Ammon's horn (tissue), 1 donor: ENCODE measurements around the gene LRRC4B.
"Not testable (repeated sequence)": the region's sequence is repeated elsewhere in the genome, so short reads cannot be mapped to it uniquely, and the experiment has no call there.

Source experiments
- DNase-seq: peaks from one replicate; pipeline ENCODE4 v3.0.0-alpha.2; 2016; ENCODE audit warnings: low spot score

LRRC4B gene

DNA sequence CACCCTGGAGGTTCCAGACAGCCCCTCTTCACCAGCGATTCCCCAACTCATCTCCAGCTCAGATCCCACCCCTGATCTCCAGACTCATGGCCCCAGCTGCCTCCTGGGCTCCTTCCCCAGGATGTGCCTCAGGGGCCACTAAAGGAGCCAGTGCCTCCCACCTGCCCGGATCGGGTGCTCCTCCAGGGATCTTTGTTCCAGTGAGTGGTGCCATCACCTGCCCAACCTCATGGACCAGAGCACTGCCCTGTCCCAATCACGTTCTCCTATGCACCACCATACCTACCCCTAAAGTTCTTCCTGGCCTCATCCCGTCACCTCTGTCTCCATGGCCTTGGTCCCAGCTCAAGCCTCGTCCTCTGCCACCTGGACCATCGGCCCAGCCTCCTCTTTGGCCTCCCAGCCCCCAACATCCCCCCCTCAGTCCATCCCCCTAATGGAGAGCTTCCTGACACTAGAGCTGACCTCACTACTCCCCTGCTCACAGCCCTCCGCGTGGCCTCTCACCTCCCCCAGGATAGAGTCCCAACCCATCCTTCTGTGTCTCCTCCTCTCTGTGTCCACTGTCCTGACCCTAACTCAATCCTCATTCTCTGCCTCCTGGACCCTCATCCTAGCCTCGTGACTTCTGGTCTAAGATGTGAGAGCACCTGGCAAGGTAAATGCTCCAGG lies 82.8 kb downstream of the LRRC4B start:
- DNase-seq = no peak

DNA sequence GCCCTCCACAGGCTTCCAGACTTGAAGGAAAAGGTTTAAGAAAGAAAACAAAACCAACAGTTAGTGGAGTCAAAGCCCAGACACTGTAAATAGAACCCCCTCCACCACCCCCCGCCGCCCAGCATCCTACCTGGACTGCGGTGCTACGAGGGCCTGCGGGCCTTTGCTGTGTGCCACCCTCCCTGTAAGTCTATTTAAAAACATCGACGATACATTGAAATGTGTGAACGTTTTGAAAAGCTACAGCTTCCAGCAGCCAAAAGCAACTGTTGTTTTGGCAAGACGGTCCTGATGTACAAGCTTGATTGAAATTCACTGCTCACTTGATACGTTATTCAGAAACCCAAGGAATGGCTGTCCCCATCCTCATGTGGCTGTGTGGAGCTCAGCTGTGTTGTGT lies 85.3 kb downstream of the LRRC4B start:
- DNase-seq = no peak

DNA sequence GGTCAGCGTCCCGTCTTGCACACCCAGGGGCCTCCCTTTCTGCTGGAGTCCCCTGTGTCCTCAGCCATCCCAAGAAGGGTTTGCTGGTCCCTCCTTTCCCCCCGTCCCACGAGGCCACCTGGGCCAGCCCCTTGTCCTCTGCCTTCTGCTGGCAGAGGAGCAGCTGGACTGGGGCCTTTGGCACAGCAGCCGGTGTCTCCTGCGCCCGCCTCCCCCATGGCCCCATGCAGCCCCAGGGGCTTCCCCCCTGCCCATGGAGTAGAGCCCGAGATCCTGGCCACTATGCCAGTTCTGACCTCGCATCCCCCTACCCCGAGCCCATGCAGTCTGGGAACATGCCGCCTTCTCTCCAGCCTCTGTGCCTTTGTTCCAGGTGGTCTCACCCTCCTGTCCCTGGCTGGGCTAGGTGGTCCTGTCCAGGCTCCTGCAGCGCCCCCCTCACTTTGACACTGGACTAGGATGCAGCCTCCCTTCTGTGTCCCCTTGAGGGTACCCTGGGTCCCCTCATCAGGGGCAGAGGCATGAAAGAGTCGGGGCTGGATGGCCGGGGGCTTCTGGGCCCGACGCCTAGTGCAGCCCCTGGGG lies 85.9 kb downstream of the LRRC4B start:
- no peak for DNase-seq

DNA sequence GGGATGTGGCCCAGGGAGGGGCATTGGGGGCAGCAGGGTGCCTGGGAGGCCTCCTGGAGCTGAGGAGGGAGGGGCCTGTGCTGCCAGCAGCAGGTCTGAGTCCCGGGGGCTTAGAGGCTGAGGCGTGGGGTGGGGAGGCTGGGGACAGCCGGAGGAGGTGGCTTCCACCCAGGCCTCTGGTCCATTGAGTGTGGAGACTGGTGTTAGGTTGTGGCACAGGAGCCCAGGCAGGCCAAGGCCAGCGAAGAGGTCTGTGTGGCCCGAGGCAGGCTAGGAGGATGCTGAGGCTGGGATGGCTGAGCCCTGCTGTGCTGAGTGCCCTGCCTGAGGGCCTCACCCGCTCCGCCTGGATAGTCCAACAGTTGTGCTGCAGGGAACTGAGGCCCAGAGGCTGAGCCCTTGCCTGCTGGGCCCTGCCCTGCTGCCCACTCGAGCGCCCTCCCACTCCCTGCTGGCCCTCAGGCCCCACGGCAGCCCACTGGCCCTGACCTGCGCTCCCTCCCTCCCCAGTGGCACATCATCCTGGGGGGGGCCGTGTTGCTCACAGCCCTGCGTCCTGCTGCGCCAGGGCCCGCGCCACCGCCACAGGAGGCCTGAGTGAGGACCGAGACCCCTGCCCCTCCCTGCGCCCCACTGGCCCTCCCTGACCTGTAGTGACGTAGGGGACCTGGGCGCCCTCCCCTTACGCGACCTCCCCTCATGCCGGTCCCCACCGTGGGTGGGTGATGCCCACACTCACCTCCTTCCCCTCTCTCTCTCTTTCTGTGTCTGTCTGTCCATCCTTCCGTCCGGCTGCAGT lies 86.7 kb downstream of the LRRC4B start:
- DNase-seq = no peak

DNA sequence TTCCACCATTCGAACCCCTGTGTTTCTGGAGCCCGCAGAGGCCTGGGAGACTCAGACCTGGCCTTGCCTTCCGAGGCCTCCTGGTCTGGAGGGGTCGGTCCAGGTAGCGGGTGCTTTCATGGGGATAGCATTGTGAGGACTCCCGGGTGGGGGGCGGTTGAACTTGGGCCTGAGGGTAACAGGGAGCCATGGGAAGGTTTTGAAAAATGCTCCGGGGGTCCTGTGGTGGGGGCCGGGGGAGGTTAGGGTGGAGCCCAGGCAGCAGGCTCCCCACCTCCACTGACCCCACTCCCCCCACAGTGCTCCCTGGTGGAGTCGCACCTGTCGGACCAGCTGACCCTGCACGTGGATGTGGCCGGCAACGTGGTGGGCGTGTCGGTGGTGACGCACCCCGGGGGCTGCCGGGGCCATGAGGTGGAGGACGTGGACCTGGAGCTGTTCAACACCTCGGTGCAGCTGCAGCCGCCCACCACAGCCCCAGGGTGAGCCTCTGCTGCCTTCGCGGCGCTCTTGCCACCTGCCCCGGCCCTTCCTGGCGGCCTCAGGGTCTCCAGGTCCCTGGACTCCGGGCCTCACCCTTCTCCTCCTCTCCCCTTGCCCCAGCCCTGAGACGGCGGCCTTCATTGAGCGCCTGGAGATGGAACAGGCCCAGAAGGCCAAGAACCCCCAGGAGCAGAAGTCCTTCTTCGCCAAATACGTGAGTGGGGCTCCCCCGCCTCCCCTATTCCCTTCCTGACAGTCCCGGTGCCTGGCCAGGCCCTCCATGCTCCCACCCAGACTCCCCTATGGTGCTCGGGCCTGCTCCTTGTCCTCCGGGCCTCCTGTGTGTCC lies 87.7 kb downstream of the LRRC4B start:
- DNase-seq = no peak

DNA sequence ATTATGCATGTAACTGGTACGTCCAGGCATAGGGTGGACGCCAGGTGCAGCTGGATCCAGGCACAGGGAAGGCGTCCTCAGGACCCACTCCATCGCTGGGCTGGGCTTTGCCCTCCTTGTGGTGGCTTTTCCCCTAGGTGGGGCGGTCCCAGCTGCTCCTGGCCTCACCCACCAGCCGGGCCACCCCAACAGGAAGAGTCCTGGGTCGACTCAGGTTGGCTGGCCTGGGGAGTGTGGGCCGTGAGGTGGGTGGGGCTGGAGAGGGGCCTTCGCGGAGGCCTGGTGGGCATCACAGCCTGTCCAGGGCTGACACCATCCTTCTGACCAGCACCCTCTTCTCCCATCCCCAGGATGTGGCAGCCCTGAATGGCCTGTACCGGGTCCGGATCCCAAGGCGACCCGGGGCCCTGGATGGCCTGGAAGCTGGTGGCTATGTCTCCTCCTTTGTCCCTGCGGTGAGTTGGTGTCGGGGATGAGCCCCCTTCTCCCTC lies 88.4 kb downstream of the LRRC4B start:
- no peak for DNase-seq

DNA sequence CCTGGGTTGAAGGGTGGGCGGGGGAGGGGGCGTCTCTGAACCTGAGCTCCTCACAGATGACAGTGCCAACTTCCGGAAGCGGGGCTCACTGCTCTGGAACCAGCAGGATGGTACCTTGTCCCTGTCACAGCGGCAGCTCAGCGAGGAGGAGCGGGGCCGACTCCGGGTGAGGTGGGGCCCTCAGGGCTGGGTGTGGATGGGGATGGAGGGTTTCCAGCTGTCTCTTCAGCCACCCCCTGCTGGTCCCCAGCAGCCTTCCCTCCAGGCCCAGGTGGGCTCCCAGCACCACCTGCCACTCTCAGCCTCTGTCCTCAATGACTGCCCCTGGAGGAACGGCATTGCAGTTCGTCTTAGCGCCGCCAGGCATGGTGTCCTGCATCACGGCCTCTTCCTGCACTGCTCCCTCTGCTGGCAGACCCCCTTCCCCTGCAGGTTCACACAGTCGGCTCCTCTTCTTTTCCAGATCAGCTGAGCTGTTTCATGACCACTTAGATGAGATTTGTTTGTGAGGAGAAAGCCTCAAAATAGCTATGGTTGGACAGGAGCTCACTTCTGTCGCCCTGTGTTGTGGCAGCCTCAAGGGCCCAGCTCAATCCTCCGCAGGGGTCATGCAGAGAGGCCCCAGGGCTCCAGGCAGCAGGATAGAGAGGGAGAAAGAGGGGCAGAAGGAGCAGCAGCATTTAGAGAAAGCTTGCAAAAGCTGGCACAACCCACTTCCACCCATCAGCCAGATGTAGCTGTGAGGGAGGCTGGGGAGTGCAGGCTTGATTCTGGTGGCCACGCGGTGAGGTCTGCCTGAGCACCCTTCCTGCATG lies 89.1 kb downstream of the LRRC4B start:
- peak; percentile 59 for DNase-seq

DNA sequence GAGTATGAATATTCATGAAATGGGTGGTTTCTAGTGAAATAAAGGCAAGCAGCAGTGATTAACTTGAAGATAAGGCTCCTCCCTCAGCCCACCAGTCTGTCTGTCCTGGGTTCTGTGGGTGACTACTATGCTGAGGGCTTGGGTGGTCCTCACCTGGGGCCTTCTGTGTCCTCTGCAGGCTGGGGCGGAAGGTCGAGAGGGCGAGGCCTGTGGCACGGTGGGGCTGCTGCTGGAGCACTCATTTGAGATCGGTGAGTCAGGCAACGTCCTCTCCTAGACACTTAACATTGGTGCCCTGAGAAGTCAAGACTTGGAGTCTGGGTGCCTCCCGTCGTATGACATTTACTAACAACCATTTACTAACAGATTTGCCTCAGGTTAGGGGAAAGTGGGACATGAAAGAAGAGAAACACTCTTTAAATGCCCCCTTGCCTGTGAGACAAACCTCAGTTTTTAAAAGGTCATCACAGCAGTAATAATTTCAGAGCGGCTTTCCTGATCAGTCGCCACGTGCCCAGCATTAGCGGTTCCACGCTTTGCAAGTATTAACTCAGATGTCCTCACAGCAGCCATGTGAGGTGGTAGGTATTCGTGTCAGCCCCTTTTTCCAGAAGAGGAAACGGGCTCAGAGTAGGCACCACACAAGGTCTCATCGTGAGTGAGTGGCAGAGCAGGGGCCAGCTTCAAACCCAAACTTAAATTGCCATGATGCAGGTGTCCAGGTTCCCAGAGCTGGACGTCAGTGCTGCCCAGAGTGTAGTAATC lies 90.3 kb downstream of the LRRC4B start:
- DNase-seq = no peak

DNA sequence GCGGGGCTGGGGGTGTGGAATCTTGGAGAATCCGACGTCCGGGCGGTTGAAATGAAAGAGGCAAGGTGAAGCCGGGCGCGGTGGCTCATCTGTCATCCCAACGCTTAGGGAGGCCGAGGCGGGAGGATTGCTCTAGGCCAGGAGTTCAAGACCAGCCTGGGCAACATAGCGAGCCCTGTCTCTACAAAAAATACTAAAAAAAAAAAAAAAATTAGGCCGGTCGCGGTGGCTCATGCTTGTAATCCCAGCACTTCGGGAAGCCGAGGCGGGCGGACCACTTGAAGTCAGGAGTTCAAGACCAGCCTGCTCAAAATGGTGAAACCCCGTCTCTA lies 91.4 kb downstream of the LRRC4B start:
- DNase-seq = no peak

DNA sequence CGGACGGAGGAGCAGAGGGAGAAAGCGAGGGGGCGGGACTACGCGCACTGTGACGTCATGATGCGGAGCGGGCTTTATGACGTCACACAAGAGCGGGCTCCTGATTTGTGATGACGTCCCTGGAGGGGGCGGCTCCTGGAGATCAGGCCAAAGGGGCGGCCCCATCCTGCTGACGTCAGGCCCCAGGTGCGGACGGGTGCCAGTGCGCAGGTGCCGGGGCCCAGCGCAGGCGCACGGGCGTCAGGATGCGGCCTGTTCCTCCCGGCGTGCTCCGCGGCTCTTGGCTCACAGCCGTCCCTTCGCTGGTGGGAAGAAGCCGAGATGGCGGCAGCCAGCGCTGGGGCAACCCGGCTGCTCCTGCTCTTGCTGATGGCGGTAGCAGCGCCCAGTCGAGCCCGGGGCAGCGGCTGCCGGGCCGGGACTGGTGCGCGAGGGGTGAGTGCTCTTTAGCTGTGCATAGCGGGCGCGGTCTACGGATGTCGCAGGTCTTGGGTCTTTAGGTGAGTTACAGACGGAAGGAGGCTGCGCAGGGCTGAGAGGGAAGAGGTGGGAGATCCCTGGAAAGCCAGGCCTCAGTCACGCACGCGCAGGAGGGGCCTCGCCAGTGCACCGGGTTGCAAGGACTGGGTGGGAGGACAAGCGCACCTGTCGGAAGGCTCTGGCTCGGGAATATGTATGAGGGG lies 91.9 kb downstream of the LRRC4B start, which contains the start of the genes EMC10 and GARIN5A:
Gene EMC10 (plus strand): TSS at position 284 of the 683 bp plus-strand sequence. CDS start 38 bp downstream, at position 322.
Gene GARIN5A (minus strand): TSS at position 625 of the 683 bp plus-strand sequence. CDS start 460 bp downstream, at position 165.
- peak; percentile 89 for DNase-seq

DNA sequence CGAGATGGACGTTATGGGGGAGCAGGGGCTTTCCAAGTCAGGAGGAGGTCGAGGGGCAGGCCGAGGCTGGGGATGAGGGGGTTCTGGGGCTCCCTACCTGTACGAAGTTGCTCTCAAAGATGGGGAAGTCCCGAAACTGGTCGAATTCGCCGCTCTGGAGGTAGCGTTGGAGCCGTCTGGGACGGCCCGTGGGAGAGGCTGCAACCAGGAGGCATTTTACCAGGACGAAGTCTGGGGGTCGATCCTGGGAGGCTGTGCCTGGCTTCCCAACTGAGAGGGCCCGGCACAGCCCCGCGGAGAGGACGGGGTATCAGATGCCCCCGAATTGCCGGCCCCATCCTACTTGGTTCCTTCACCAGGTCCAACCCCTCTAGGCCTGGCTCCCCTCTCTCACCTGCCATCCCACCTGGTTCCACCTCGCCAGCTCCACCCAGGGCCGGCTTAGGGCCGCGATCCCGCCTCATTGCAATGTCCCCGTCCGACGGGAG lies 92.5 kb downstream of the LRRC4B start:
- no peak for DNase-seq

DNA sequence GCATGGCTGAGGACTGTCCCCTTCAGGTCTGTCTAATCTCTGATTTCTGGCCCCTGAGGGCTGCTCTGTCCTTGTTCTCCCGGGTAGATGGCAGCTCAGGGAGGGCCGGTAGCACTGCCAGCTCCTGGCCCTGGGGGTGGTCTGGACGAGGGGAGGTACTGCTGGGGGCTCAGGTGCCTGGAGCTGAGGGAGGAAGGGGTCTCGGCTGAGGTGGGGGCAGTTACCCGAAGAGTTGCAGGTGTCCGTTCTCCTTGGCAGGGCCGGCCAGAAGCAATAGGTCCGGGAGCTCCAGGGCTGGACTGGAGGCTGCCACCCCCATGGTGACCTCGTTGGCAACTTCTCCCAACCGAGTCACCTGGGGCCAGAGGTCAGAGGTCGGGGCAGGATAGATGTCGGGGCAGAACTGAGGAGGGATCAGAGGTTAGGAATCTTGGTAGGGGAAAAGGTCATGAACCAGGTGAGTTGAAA lies 93.1 kb downstream of the LRRC4B start:
- DNase-seq = no peak

DNA sequence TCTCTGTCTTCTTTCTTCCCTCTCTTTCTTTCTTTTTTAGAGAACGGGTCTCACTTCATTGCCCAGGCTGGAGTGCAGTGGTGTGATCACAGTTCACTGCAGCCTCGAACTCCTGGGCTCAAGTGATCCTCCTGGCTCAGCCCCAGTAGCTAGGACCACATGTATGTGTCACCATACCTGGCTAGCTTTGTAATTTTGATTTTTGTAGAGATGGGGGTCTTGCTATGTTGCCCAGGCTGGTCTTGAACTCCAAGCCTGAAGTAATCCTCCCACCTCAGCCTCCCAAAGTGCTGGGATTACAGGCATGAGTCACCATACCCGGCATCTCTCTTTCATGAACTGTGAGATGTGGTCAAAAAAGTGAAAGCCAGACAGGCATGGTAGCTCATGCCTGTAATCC lies 94.9 kb downstream of the LRRC4B start:
- not testable (repeated sequence) for DNase-seq

DNA sequence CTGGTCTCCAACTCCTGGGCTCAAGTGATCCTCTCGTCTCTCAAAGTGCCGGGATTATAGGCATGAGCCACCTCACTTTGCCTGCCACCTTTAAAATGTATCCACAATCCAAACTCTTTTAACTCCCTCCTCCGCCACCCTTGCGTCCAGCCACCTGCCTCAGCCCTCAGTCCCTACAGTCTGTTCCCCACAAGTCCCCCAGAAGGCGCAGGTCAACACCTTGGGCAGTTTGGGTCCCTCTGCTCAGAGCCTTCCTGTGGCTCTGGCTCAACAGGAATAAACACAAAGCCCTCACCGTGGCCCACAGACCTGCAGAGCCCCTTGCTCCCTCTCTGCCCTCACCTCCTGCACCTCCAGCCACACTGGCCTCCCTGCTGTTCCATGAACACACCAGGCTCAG lies 99.4 kb downstream of the LRRC4B start:
- no peak for DNase-seq

DNA sequence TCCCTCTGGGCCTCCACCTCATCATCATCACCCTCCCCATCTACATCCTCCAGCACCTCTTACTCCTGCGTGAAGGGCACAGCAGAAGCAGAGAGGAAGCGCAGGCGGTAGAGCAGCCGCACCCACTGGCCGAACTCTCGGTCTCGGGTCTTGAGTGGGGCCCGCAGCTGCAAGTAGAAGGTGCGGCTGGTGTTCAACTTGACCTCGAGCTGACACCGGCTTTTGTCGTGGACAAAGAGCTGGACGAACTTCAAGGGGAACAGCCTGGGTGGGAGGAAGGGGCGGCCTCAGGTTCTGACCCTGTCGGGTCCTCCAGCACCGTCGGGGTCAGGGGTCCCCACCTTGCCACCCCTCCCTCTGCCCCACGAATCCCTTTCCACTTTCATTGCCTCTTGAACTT lies 100.7 kb downstream of the LRRC4B start:
- no peak for DNase-seq
